CD14-positive monocyte (primary cell): ENCODE data around the gene MX2. TPM values are rescaled to one million over a fixed set of nuclear protein-coding genes. Genes with fewer than 3 reads are reported as not detected.

ENCODE experiments used
- DNase-seq, 3 donors: peaks; one replicate each; pipeline ENCODE4 v3.0.0-alpha.2; 2011 to 2022
- H2AFZ ChIP-seq: 2 replicates; pipeline ENCODE4 v1.6.0; 2012; ENCODE audit warnings: mild to moderate bottlenecking, low read depth, low read length, inconsistent platforms; ENCODE audit not compliant: insufficient read depth, poor library complexity, severe bottlenecking
- H3K27ac ChIP-seq, 2 donors: 1 replicate in 1 of 2; 2 replicates in 1 of 2; pipeline ENCODE4 v1.5.1; 2012 to 2013; ENCODE audit warnings: low read length in 2 of 2, control low read depth in 1 of 2, inconsistent platforms in 1 of 2, low read depth in 1 of 2, mild to moderate bottlenecking in 1 of 2
- H3K27me3 ChIP-seq, 2 donors: one replicate each; pipeline versions ENCODE4 v1.6.0 to v1.6.1; 2011 to 2013; ENCODE audit warnings: low read length in 2 of 2; ENCODE audit not compliant: control insufficient read depth in 2 of 2, insufficient read depth in 2 of 2
- H3K36me3 ChIP-seq, 2 donors: replicated peaks in 1 of 2; 1 replicate in 1 of 2; 2 replicates in 1 of 2; pipeline versions ENCODE4 v1.5.1 to v1.6.1; 2012 to 2013; ENCODE audit warnings: low read length in 2 of 2, control low read depth in 1 of 2, inconsistent platforms in 1 of 2, mild to moderate bottlenecking in 1 of 2; ENCODE audit not compliant: insufficient read depth in 2 of 2, control insufficient read depth in 1 of 2
- H3K4me1 ChIP-seq, 2 donors: 1 replicate in 1 of 2; 2 replicates in 1 of 2; pipeline versions ENCODE4 v1.5.1 to v1.6.1; 2012 to 2013; ENCODE audit warnings: low read length in 2 of 2, control low read depth in 1 of 2, inconsistent platforms in 1 of 2, mild to moderate bottlenecking in 1 of 2, moderate library complexity in 1 of 2; ENCODE audit not compliant: insufficient read depth in 2 of 2, control insufficient read depth in 1 of 2
- H3K4me2 ChIP-seq: replicated peaks from 2 replicates; pipeline ENCODE3; 2012; ENCODE audit warnings: low read length, moderate library complexity, mild to moderate bottlenecking; ENCODE audit not compliant: poor library complexity, severe bottlenecking; ENCODE audit errors: extremely low read depth
- H3K4me3 ChIP-seq, 3 experiments: fragments of 200-600 bp in 1 of 3; sonication (generic) in 1 of 3; replicated peaks in 1 of 3; 1 replicate in 2 of 3; 2 replicates in 1 of 3; pipeline ENCODE4 v1.5.1; 2011 to 2013; ENCODE audit warnings: low read length in 3 of 3, mild to moderate bottlenecking in 3 of 3, control low read depth in 2 of 3, low read depth in 2 of 3, inconsistent platforms in 1 of 3, moderate library complexity in 1 of 3
- H3K79me2 ChIP-seq: 2 replicates; pipeline ENCODE4 v1.6.0; 2012; ENCODE audit warnings: mild to moderate bottlenecking, control low read depth, inconsistent platforms, low read length, moderate library complexity; ENCODE audit not compliant: insufficient read depth
- H3K9ac ChIP-seq: 2 replicates; pipeline ENCODE4 v1.6.0; 2017; ENCODE audit warnings: low read length, mild to moderate bottlenecking; ENCODE audit not compliant: insufficient read depth, poor library complexity, severe bottlenecking
- H3K9me3 ChIP-seq, 2 donors: replicated peaks in 1 of 2; 1 replicate in 1 of 2; 2 replicates in 1 of 2; pipeline versions ENCODE4 v1.5.1 to v1.6.1; 2012 to 2013; ENCODE audit warnings: low read length in 2 of 2, control low read depth in 1 of 2; ENCODE audit not compliant: control insufficient read depth in 1 of 2, insufficient read depth in 1 of 2
- H4K20me1 ChIP-seq: 2 replicates; pipeline ENCODE4 v1.6.0; 2012; ENCODE audit warnings: mild to moderate bottlenecking, low read length, control low read depth, moderate library complexity; ENCODE audit not compliant: insufficient read depth
- H3K27ac Mint-ChIP-seq, 7 donors: one replicate each; pipeline ENCODE4 v1.8.0; 2020; ENCODE audit warnings: mild to moderate bottlenecking in 7 of 7, mixed read lengths in 7 of 7, moderate library complexity in 6 of 7, inconsistent platforms in 2 of 7
- H3K27me3 Mint-ChIP-seq, 3 donors: one replicate each; pipeline ENCODE4 v1.8.0; 2021 to 2022; ENCODE audit warnings: low read depth in 3 of 3, mild to moderate bottlenecking in 3 of 3, mixed read lengths in 3 of 3, moderate library complexity in 3 of 3, inconsistent platforms in 1 of 3
- H3K36me3 Mint-ChIP-seq, 2 donors: one replicate each; pipeline ENCODE4 v1.8.0; 2020; ENCODE audit warnings: mixed read lengths in 2 of 2, inconsistent platforms in 1 of 2, mild to moderate bottlenecking in 1 of 2
- H3K4me1 Mint-ChIP-seq: one replicate; pipeline ENCODE4 v1.8.0; 2020; ENCODE audit warnings: mild to moderate bottlenecking, mixed read lengths
- H3K4me3 Mint-ChIP-seq, 2 donors: one replicate each; pipeline ENCODE4 v1.8.0; 2020; ENCODE audit warnings: mild to moderate bottlenecking in 2 of 2, mixed read lengths in 2 of 2, moderate library complexity in 1 of 2
- H3K9me3 Mint-ChIP-seq, 7 donors: one replicate each; pipeline ENCODE4 v1.8.0; 2020 to 2022; ENCODE audit warnings: mixed read lengths in 7 of 7, mild to moderate bottlenecking in 6 of 7, moderate library complexity in 6 of 7, inconsistent platforms in 2 of 7
- WGBS: methylation state at CpG from one replicate; pipeline ENCODE4 v1.1.5; 2013; ENCODE audit warnings: missing lambda C conversion rate; ENCODE audit not compliant: insufficient coverage; 5-methylcytosine and 5-hydroxymethylcytosine counted together
- intact Hi-C, 2 donors: fragments of 100-400 bp; cut with micrococcal nuclease; formaldehyde crosslinking; loops; one replicate each; pipeline versions ENCODE4 v1.15.0 to v1.15.1; 2023
- polyA plus RNA-seq, 3 donors: library from polyadenylated mRNA; depleted of rRNA in 1 of 3; unstranded in 2 of 3; stranded (reverse) in 1 of 3; fragments of 300-500 nt in 2 of 3; fragments of >200 nt in 1 of 3; fragmentation: Illumina TruSeq in 2 of 3; gene quantifications; 1 replicate in 2 of 3; 2 replicates in 1 of 3; pipeline ENCODE4 v1.2.3, GENCODE V29; 2012 to 2021
- TF ChIP-seq, protein P1 (sequence below): fragments of 200-600 bp; IDR thresholded peaks from one replicate; pipeline ENCODE4 v1.8.0; 2022; ENCODE audit warnings: antibody characterized with exemption, mild to moderate bottlenecking

Gene MX2
- polyA plus RNA-seq, 3 donors = 43.1 to 79.4 (median 50.3) TPM

DNA sequence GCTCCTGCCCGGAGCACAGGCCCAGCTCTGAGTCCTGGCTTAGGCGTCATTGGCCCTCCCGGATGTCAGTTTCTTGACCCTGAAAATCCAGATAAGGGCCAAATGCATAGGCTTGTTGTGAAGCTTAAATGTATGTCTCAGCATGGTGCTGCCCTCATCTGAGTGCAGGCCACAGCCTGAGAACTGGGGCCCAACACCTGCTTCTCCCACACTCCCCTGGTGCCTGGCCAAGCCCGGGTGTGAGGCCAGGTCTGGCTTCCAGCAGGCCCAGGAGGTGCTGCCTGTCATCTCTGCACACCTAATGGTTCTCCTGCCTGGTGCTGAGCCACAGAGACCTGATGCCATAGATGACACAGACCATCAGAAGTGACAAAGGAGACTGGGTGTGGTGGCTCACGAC lies 14.0 kb downstream of the MX2 start:
- H3K36me3 Mint-ChIP-seq = peaks cover 79 to 81% of the 10 kb centered on the region in 2 donors
- Histone ChIP-seq H3K4me1 (no peaks in the 10 kb centered on the region), H3K9me3 (peaks cover 4 to 7% of the 10 kb centered on the region in 2 donors), H3K9ac (no peak overlapping the region), H3K36me3 (peaks cover 63 to 82% of the 10 kb centered on the region in 2 donors), H4K20me1 (peaks cover 84% of the 10 kb centered on the region), H3K27ac (no peak overlapping the region), H2AFZ (no peak overlapping the region), H3K4me3 (no peak overlapping the region), H3K79me2 (peaks cover 24% of the 10 kb centered on the region), H3K27me3 (no peaks in the 10 kb centered on the region), H3K4me2 (no peak overlapping the region)
- WGBS = 95% methylated on average over 5 of the region's 5 CpGs
- TF ChIP-seq, protein P1, sequence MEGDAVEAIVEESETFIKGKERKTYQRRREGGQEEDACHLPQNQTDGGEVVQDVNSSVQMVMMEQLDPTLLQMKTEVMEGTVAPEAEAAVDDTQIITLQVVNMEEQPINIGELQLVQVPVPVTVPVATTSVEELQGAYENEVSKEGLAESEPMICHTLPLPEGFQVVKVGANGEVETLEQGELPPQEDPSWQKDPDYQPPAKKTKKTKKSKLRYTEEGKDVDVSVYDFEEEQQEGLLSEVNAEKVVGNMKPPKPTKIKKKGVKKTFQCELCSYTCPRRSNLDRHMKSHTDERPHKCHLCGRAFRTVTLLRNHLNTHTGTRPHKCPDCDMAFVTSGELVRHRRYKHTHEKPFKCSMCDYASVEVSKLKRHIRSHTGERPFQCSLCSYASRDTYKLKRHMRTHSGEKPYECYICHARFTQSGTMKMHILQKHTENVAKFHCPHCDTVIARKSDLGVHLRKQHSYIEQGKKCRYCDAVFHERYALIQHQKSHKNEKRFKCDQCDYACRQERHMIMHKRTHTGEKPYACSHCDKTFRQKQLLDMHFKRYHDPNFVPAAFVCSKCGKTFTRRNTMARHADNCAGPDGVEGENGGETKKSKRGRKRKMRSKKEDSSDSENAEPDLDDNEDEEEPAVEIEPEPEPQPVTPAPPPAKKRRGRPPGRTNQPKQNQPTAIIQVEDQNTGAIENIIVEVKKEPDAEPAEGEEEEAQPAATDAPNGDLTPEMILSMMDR = no peak
- H3K9me3 Mint-ChIP-seq = peaks cover 4 to 10% (median 7%) of the 10 kb centered on the region in 7 donors
- H3K27ac Mint-ChIP-seq = peak overlapping the region in 1 of 7 donors; percentile 22
- H3K4me3 Mint-ChIP-seq = no peak overlapping the region
- DNase-seq = no peak
- H3K4me1 Mint-ChIP-seq = peaks cover 10% of the 10 kb centered on the region
- no peaks in the 10 kb centered on the region for H3K27me3 Mint-ChIP-seq
- intact Hi-C loops = no loop called here

DNA sequence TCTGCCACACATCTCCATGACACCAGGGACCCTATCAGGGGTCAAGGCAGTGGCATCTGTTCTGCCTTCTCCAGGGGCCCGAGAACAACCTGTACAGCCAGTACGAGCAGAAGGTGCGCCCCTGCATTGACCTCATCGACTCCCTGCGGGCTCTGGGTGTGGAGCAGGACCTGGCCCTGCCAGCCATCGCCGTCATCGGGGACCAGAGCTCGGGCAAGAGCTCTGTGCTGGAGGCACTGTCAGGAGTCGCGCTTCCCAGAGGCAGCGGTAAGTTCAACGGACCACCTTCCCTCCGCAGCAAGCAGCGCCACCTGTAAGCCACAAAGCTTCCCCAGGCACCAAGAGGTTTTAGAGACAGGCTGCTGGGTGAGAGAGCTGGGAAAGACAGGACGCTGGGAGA lies 15.9 kb downstream of the MX2 start:
- Mint-ChIP-seq H3K36me3 (peaks cover 90 to 96% of the 10 kb centered on the region in 2 donors), H3K27ac (peak overlapping the region in 2 of 7 donors; percentile 65 to 66), H3K9me3 (peaks cover 10 to 23% (median 19%) of the 10 kb centered on the region in 7 donors), H3K4me3 (no peak overlapping the region), H3K27me3 (no peaks in the 10 kb centered on the region), H3K4me1 (no peaks in the 10 kb centered on the region)
- TF ChIP-seq, protein P1 = no peak
- no peak overlapping the region for H3K9ac ChIP-seq
- intact Hi-C loops = no loop called here
- no peak overlapping the region for H2AFZ ChIP-seq
- H3K4me1 ChIP-seq = no peaks in the 10 kb centered on the region
- no peak for DNase-seq
- peaks cover 8% of the 10 kb centered on the region for H3K79me2 ChIP-seq
- 95% methylated on average over 11 of the region's 16 CpGs for WGBS
- H3K36me3 ChIP-seq = peaks cover 80 to 100% of the 10 kb centered on the region in 2 donors
- no peak overlapping the region for H3K4me3 ChIP-seq
- no peak overlapping the region for H3K4me2 ChIP-seq
- H3K9me3 ChIP-seq = peaks cover 17 to 20% of the 10 kb centered on the region in 2 donors
- H3K27me3 ChIP-seq = no peaks in the 10 kb centered on the region
- H3K27ac ChIP-seq = no peak overlapping the region
- peaks cover 81% of the 10 kb centered on the region for H4K20me1 ChIP-seq
